ENCODE results near the gene HECA. TPM values are rescaled to one million over a fixed set of nuclear protein-coding genes. Genes with fewer than 3 reads are reported as not detected.

The HECA gene
- total and polyA plus RNA-seq, 2 experiments from 2014 or later: 2.4 to 8.1 TPM

DNA sequence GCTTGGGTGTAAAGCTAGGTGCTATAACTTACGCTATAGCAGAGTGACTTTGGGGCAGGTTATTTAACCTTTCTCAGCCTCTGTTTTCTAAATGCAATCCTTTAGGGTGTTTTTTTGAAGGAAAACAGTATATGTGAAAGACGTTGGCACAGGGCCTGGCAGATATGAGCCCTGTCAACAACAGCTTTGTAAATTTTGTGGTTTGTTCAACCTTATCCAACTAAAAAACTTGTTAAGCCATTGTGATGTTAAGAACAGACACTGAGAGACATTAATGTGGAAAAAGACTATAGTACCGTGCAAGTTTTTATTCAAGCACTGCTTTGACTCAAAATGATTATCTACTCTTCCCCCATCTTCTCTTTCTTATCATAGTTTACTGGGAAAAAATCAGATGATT is 8.2 kb downstream of the HECA start:
- H3K9me3 Mint-ChIP-seq: no peaks in the 10 kb centered on the region
- no peak for DNase-seq (ENCODE audit: low spot score)
- Histone ChIP-seq H3K4me3 (no peak overlapping the region), H3K9me2 (ENCODE audit: insufficient read depth) (no peaks in the 10 kb centered on the region), H3K4me1 (ENCODE audit: insufficient read depth) (no peaks in the 10 kb centered on the region; the same call in 1 of the 2 replicates), H3K27me3 (ENCODE audit: insufficient read depth) (no peaks in the 10 kb centered on the region), H3K36me3 (ENCODE audit: insufficient read depth) (no peaks in the 10 kb centered on the region), H3K4me2 (no peak overlapping the region), H3F3A (replicated peaks; ENCODE audit: low read depth) (no peaks in the 10 kb centered on the region), H4K20me1 (replicated peaks; ENCODE audit: insufficient read depth) (peaks cover 7% of the 10 kb centered on the region; the same call in 1 of the 2 replicates), H3K27ac (ENCODE audit: low read depth) (no peak overlapping the region), H2AFZ (no peak overlapping the region), H3K79me2 (replicated peaks; ENCODE audit: insufficient read depth) (no peaks in the 10 kb centered on the region; the same call in 1 of the 2 replicates)
- H3K36me3 Mint-ChIP-seq (ENCODE audit: low read depth): no peaks in the 10 kb centered on the region
- no peak overlapping the region for H3K27ac Mint-ChIP-seq
- no peak overlapping the region for H3K4me3 Mint-ChIP-seq
- TF ChIP-seq, protein P1, sequence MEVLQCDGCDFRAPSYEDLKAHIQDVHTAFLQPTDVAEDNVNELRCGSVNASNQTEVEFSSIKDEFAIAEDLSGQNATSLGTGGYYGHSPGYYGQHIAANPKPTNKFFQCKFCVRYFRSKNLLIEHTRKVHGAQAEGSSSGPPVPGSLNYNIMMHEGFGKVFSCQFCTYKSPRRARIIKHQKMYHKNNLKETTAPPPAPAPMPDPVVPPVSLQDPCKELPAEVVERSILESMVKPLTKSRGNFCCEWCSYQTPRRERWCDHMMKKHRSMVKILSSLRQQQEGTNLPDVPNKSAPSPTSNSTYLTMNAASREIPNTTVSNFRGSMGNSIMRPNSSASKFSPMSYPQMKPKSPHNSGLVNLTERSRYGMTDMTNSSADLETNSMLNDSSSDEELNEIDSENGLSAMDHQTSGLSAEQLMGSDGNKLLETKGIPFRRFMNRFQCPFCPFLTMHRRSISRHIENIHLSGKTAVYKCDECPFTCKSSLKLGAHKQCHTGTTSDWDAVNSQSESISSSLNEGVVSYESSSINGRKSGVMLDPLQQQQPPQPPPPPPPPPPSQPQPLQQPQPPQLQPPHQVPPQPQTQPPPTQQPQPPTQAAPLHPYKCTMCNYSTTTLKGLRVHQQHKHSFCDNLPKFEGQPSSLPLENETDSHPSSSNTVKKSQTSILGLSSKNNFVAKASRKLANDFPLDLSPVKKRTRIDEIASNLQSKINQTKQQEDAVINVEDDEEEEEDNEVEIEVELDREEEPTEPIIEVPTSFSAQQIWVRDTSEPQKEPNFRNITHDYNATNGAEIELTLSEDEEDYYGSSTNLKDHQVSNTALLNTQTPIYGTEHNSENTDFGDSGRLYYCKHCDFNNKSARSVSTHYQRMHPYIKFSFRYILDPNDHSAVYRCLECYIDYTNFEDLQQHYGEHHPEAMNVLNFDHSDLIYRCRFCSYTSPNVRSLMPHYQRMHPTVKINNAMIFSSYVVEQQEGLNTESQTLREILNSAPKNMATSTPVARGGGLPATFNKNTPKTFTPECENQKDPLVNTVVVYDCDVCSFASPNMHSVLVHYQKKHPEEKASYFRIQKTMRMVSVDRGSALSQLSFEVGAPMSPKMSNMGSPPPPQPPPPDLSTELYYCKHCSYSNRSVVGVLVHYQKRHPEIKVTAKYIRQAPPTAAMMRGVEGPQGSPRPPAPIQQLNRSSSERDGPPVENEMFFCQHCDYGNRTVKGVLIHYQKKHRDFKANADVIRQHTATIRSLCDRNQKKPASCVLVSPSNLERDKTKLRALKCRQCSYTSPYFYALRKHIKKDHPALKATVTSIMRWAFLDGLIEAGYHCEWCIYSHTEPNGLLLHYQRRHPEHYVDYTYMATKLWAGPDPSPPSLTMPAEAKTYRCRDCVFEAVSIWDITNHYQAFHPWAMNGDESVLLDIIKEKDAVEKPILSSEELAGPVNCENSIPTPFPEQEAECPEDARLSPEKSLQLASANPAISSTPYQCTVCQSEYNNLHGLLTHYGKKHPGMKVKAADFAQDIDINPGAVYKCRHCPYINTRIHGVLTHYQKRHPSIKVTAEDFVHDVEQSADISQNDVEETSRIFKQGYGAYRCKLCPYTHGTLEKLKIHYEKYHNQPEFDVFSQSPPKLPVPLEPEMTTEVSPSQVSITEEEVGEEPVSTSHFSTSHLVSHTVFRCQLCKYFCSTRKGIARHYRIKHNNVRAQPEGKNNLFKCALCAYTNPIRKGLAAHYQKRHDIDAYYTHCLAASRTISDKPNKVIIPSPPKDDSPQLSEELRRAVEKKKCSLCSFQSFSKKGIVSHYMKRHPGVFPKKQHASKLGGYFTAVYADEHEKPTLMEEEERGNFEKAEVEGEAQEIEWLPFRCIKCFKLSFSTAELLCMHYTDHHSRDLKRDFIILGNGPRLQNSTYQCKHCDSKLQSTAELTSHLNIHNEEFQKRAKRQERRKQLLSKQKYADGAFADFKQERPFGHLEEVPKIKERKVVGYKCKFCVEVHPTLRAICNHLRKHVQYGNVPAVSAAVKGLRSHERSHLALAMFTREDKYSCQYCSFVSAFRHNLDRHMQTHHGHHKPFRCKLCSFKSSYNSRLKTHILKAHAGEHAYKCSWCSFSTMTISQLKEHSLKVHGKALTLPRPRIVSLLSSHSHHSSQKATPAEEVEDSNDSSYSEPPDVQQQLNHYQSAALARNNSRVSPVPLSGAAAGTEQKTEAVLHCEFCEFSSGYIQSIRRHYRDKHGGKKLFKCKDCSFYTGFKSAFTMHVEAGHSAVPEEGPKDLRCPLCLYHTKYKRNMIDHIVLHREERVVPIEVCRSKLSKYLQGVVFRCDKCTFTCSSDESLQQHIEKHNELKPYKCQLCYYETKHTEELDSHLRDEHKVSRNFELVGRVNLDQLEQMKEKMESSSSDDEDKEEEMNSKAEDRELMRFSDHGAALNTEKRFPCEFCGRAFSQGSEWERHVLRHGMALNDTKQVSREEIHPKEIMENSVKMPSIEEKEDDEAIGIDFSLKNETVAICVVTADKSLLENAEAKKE (CRISPR knock-in tag; IDR thresholded peaks at IDR 0.05): no peak
- no peak for TF ChIP-seq EZH2phosphoT487 (IDR thresholded peaks at IDR 0.05; ENCODE audit: unreplicated experiment)
- TF ChIP-seq POLR2AphosphoS5 (IDR thresholded peaks at IDR 0.05; ENCODE audit: low read depth): no peak
- no peak for TF ChIP-seq EZH2 (IDR thresholded peaks at IDR 0.05; ENCODE audit: low read depth, unreplicated experiment)
- TF ChIP-seq ZNF331 (CRISPR knock-in tag; IDR thresholded peaks at IDR 0.05; ENCODE audit: low read depth): no peak
- TF ChIP-seq STAT1 (IDR thresholded peaks at IDR 0.05; ENCODE audit: unreplicated experiment): no peak
- TF ChIP-seq NANOG (IDR thresholded peaks at IDR 0.05; ENCODE audit: borderline replicate concordance): no peak
- no peak for TF ChIP-seq CTCF (conservative IDR thresholded peaks at IDR 0.05; ENCODE audit: low read depth in 2 of 2)
- TF ChIP-seq, protein P2, sequence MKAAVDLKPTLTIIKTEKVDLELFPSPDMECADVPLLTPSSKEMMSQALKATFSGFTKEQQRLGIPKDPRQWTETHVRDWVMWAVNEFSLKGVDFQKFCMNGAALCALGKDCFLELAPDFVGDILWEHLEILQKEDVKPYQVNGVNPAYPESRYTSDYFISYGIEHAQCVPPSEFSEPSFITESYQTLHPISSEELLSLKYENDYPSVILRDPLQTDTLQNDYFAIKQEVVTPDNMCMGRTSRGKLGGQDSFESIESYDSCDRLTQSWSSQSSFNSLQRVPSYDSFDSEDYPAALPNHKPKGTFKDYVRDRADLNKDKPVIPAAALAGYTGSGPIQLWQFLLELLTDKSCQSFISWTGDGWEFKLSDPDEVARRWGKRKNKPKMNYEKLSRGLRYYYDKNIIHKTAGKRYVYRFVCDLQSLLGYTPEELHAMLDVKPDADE (IDR thresholded peaks at IDR 0.05): no peak
- TF ChIP-seq REST (IDR thresholded peaks at IDR 0.05; ENCODE audit: unreplicated experiment): no peak
- no peak for TF ChIP-seq JUNB (IDR thresholded peaks at IDR 0.05; ENCODE audit: unreplicated experiment)
- TF ChIP-seq ZNF114 (CRISPR knock-in tag; IDR thresholded peaks at IDR 0.05): no peak
- TF ChIP-seq CREB1 (CRISPR knock-in tag; IDR thresholded peaks at IDR 0.05; ENCODE audit: low read depth): no peak
- ATAC-seq: no peak
- H3K4me1 Mint-ChIP-seq: peaks cover 15% of the 10 kb centered on the region; the same call in 2 of the 3 replicates
- H3K27me3 Mint-ChIP-seq (ENCODE audit: insufficient read depth, low read depth, poor library complexity): no peaks in the 10 kb centered on the region

All from GM23338 (cell line).